BJ (cell line): ENCODE measurements around the gene ZNF625. TPM values are rescaled to one million over a fixed set of nuclear protein-coding genes. Genes with fewer than 3 reads are reported as not detected.

Experiments used
- CTCF ChIA-PET: fragments of 350-600 bp; formaldehyde crosslinking; extraction: SDS; loops from one replicate; lab custom pipeline; 2021; ENCODE audit warnings: antibody characterized with exemption, inconsistent platforms; lab: Yijun Ruan, JAX
- POLR2A ChIA-PET: fragments of 300-600 bp; sonication (Branson Sonifier 250); formaldehyde crosslinking; extraction: SDS; loops from one replicate; lab custom pipeline; 2021; ENCODE audit warnings: antibody characterized with exemption; lab: Charles Lee
- DNase-seq: peaks from one replicate; pipeline ENCODE4 v3.0.0-alpha.2; 2011; ENCODE audit warnings: low read depth
- H3K27me3 ChIP-seq: 2 replicates; pipeline ENCODE4 v1.6.0; 2011; ENCODE audit warnings: low read length; ENCODE audit not compliant: control insufficient read depth, insufficient read depth
- H3K36me3 ChIP-seq: 2 replicates; pipeline ENCODE4 v1.5.1; 2011; ENCODE audit warnings: low read length; ENCODE audit not compliant: control insufficient read depth, insufficient read depth
- H3K4me3 ChIP-seq: 2 replicates; pipeline ENCODE4 v1.5.1; 2011; ENCODE audit warnings: low read depth, mild to moderate bottlenecking, control low read depth, low read length
- polyA plus RNA-seq: library from polyadenylated mRNA; depleted of rRNA; stranded (reverse); fragments of >200 nt; gene quantifications from 2 replicates; pipeline ENCODE4 v1.2.3, GENCODE V29; 2011; rRNA removed
- small RNA-seq: library from RNA; depleted of rRNA; stranded (forward); fragments of <200 nt; gene quantifications from one replicate; pipeline ENCODE3, GENCODE V24; 2012; ENCODE audit warnings: low replicate concordance, low read depth; ENCODE audit not compliant: insufficient read length
- TF ChIP-seq, protein P1 (sequence below): IDR thresholded peaks from 2 replicates; pipeline ENCODE4 v1.5.1; 2011; ENCODE audit warnings: low read depth, mild to moderate bottlenecking, control low read depth, inconsistent platforms, low read length, moderate library complexity; ENCODE audit not compliant: insufficient read depth

Gene ZNF625
- polyA plus RNA-seq, 1 experiment = 1.5 TPM

DNA sequence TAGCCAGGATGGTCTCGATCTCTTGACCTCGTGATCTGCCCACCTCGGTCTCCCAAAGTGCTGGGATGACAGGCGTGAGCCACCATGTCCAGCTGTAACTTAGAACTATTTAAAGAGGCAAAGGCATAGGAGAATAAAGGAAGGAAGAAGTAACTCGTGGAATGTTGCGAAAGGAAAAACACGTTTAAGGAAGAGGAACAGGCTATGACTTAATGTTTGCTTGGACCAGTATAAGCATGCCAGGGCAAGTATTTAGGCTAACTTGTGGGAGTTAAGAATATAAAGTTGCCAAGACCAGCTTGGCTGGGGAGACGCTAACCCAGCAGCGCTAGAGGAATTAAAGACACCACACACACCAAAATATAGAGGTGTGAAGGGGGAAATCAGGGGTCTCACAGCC, 58.5 kb downstream of the ZNF625 start:
- no peak for DNase-seq
- ChIA-PET POLR2A (no interaction called here), CTCF (interaction anchor here (0.7 to 1.4 kb wide), 2 partner anchors 38 to 1989 kb away, joined by 3 to 5 read pairs; no protein-coding TSS in a partner anchor)
- H3K36me3 ChIP-seq = no peaks in the 10 kb centered on the region; the same call in 1 of the 2 replicates
- TF ChIP-seq, protein P1, sequence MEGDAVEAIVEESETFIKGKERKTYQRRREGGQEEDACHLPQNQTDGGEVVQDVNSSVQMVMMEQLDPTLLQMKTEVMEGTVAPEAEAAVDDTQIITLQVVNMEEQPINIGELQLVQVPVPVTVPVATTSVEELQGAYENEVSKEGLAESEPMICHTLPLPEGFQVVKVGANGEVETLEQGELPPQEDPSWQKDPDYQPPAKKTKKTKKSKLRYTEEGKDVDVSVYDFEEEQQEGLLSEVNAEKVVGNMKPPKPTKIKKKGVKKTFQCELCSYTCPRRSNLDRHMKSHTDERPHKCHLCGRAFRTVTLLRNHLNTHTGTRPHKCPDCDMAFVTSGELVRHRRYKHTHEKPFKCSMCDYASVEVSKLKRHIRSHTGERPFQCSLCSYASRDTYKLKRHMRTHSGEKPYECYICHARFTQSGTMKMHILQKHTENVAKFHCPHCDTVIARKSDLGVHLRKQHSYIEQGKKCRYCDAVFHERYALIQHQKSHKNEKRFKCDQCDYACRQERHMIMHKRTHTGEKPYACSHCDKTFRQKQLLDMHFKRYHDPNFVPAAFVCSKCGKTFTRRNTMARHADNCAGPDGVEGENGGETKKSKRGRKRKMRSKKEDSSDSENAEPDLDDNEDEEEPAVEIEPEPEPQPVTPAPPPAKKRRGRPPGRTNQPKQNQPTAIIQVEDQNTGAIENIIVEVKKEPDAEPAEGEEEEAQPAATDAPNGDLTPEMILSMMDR = no peak
- H3K4me3 ChIP-seq = no peak overlapping the region
- no peaks in the 10 kb centered on the region for H3K27me3 ChIP-seq

DNA sequence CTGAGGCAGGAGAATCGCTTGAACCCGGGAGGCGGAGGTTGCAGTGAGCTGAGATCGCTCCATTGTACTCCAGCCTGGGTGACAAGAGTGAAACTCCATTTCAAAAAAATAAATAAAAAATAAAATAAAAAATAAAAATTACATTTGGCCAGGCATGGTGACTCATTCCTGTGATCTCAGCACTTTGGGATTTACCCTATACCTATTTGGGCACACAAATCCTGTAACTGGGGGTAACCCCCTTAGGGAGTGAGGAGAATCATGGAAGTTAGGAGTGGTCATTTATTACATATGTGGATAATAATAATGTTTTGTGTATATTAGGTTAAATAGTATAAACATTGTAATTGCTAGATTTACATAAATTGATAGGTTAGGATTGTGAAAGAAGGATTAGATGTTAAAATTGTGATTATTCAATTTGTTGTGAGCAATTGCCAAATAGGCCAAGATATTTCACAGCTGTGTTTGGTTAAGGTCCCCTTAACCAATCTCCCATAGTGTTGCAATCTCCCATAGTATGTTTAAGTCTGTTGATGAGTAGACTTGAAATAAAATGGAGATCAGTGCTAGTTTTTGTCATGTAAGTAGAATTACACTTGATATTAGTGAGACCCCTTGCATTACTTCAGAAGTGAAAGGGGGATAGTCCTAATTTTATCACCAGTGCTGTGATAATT, 61.3 kb downstream of the ZNF625 start:
- POLR2A ChIA-PET = no interaction called here
- CTCF ChIA-PET = interaction anchor here (0.6 to 1.3 kb wide), 4 partner anchors 27 to 170 kb away, joined by 3 read pairs; partner anchors contain the start of gene ZNF700
- no peaks in the 10 kb centered on the region for H3K27me3 ChIP-seq
- no peak for DNase-seq
- no peak overlapping the region for H3K4me3 ChIP-seq
- no peaks in the 10 kb centered on the region; the same call in 1 of the 2 replicates for H3K36me3 ChIP-seq
- TF ChIP-seq, protein P1 = no peak

Small RNA genes within 50 kb of the gene (small RNA-seq; reads per million reads assigned to genes)
- gene RNA5SP467 = not detected

Other genes starting within 250 kb of the ZNF625 start
- 2.5 and 4.8 TPM in 2 replicates for gene ZNF700, start 231.6 kb downstream of the ZNF625 start, polyA plus RNA-seq
- gene ZNF763, start 191.7 kb downstream of the ZNF625 start, polyA plus RNA-seq = 1.6 and 2.2 TPM in 2 replicates
- 1.8 and 2.3 TPM in 2 replicates for gene ZNF433, start 121.1 kb downstream of the ZNF625 start, polyA plus RNA-seq
- gene ZNF878, start 103.8 kb downstream of the ZNF625 start, polyA plus RNA-seq = not detected in 2 replicates
- gene ZNF844, start 92.0 kb downstream of the ZNF625 start, polyA plus RNA-seq = 2.8 and 4.5 TPM in 2 replicates
- gene ZNF20, start 16.4 kb downstream of the ZNF625 start, polyA plus RNA-seq = 2.1 and 2.8 TPM in 2 replicates
- 1.5 and 2.8 TPM in 2 replicates for gene ZNF136, start 6.4 kb upstream of the ZNF625 start, polyA plus RNA-seq
- gene ZNF44, start 138.1 kb upstream of the ZNF625 start, polyA plus RNA-seq = 2.9 and 3.5 TPM in 2 replicates
- gene ZNF563, start 176.9 kb upstream of the ZNF625 start, polyA plus RNA-seq = 1.4 and 2.1 TPM in 2 replicates
- gene ZNF442, start 208.9 kb upstream of the ZNF625 start, polyA plus RNA-seq = 0.36 and 1.0 TPM in 2 replicates
- 0.63 and 1.3 TPM in 2 replicates for gene ZNF799, start 244.5 kb upstream of the ZNF625 start, polyA plus RNA-seq